ENCODE data around the gene APPBP2.
"Not testable (repeated sequence)": the region's sequence is repeated elsewhere in the genome, so short reads cannot be mapped to it uniquely, and the experiment has no call there.

DNA sequence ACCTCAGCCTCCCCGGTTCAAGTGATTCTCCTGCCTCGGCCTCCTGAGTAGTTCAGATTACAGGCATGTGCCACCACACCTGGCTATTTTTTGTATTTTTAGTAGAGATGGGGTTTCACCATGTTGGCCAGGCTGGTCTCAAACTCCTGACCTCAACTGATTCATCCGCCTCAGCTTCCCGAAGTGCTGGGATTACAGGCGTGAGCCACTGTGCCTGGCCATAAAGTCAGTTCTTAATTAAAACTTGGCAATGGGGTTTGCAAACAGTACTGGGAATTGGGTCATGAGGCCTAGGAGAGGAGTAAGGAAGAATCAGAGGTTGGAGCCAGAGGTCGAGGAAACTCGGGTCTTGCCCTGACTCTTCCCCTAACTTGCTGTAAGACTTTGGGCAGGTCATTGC is 95.5 kb downstream of the APPBP2 start:
- TF ChIP-seq, protein P1, sequence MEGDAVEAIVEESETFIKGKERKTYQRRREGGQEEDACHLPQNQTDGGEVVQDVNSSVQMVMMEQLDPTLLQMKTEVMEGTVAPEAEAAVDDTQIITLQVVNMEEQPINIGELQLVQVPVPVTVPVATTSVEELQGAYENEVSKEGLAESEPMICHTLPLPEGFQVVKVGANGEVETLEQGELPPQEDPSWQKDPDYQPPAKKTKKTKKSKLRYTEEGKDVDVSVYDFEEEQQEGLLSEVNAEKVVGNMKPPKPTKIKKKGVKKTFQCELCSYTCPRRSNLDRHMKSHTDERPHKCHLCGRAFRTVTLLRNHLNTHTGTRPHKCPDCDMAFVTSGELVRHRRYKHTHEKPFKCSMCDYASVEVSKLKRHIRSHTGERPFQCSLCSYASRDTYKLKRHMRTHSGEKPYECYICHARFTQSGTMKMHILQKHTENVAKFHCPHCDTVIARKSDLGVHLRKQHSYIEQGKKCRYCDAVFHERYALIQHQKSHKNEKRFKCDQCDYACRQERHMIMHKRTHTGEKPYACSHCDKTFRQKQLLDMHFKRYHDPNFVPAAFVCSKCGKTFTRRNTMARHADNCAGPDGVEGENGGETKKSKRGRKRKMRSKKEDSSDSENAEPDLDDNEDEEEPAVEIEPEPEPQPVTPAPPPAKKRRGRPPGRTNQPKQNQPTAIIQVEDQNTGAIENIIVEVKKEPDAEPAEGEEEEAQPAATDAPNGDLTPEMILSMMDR (optimal IDR thresholded peaks at IDR 0.05 in 1 of 3, IDR thresholded peaks at IDR 0.05 in 1 of 3, conservative IDR thresholded peaks at IDR 0.05 in 1 of 3; ENCODE audit: extremely low read depth in 1 of 3, insufficient read depth in 2 of 3, low read length in 3 of 3): not testable (repeated sequence)
- TF ChIP-seq EZH2 (IDR thresholded peaks at IDR 0.05; ENCODE audit: low read length): not testable (repeated sequence)

All from keratinocyte (primary cell).